GM12875 (cell line): ENCODE measurements around the gene KCNH1.
A peak's percentile ranks its signal among the peaks of the same experiment; 100 is the strongest.

Source experiments
- H3K4me3 ChIP-seq: one replicate; pipeline ENCODE4 v1.5.1; 2011; ENCODE audit warnings: low read depth, low read length, control low read depth
- CTCF ChIP-seq: IDR thresholded peaks from 2 replicates; pipeline ENCODE4 v1.5.1; 2011; ENCODE audit warnings: low read depth, mild to moderate bottlenecking, control low read depth, inconsistent platforms, low read length, moderate library complexity, borderline replicate concordance; ENCODE audit not compliant: insufficient read depth

Gene KCNH1

GRCh38 chr1:211153932-211154331, 20.0 kb upstream of the KCNH1 start:
- TF ChIP-seq CTCF = no peak
- no peak overlapping the region for H3K4me3 ChIP-seq

- no peak for TF ChIP-seq CTCF
- no peak overlapping the region for H3K4me3 ChIP-seq
Observed at GRCh38 chr1:211148366-211148765, 14.4 kb upstream of the KCNH1 start.

DNA sequence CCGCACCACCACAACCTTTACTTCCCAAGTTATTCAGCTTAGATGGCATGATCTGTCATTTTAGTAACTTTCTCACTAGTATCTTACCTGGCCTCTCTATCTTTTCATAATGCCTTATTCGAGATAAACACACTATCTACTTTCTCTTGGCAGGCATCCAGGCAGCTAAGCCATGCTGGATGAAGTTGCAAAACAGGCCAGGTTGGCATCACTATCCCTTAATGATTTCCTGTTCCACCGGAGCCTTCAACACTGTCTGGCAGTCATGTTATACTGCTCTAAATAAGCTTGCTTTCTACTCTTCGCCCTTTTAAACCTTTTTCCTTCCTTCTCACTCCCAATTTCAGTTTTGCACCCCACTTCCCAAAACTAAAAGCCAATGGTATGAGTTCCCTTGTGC, 12.0 kb upstream of the KCNH1 start:
- TF ChIP-seq CTCF = no peak
- no peak overlapping the region for H3K4me3 ChIP-seq

- TF ChIP-seq CTCF = peak; percentile 46; the same call in 1 of the 2 replicates
- no peak overlapping the region for H3K4me3 ChIP-seq
Observed at GRCh38 chr1:211135342-211135950, 1.5 kb upstream of the KCNH1 start.

DNA sequence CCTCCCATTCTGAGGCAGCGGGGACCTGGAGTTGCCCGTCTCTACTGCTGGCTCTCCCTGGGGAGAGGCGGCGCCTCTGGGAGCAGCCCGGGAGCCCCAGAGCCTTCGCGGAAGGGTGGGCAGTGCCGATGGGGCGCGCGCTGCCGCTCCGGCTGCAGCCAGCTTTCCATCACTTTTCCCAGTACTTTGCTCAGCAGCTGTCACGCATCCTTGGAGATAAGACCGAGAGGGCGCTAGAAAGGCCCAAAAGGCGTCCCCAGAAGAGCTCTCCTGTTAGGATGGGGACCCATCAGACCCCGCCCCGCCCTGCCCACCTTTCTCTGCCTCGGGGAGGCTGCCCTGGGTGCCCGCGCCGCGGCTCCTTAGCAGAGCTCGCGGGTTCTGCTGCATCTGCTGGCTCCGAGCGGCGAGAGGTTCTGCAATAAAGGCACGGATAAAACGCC, 534 bp downstream of the KCNH1 start:
- H3K4me3 ChIP-seq = no peak overlapping the region
- TF ChIP-seq CTCF = no peak

- H3K4me3 ChIP-seq = no peak overlapping the region
- TF ChIP-seq CTCF = no peak
Observed at GRCh38 chr1:211132721-211133392, 1.1 kb downstream of the KCNH1 start.

- no peak overlapping the region for H3K4me3 ChIP-seq
- TF ChIP-seq CTCF = no peak
Observed at GRCh38 chr1:211129776-211130175, 4.2 kb downstream of the KCNH1 start.
